Lower leg skin (tissue), 4 donors: ENCODE measurements around the gene STX16. TPM values are rescaled to one million over a fixed set of nuclear protein-coding genes. Genes with fewer than 3 reads are reported as not detected.

Source experiments
- DNase-seq, 2 donors: peaks; one replicate each; pipeline ENCODE4 v3.0.0-alpha.2; 2019; ENCODE audit warnings: low spot score in 2 of 2
- H3K4me3 ChIP-seq: fragments of 200-600 bp; sonication (generic); 2 replicates; pipeline ENCODE4 v1.5.1; 2017; ENCODE audit warnings: mild to moderate bottlenecking, low read depth; ENCODE audit not compliant: poor library complexity, severe bottlenecking
- CTCF ChIP-seq, 3 donors: fragments of 450-650 bp; IDR thresholded peaks; one replicate each; pipeline ENCODE4 v1.5.1; 2016; ENCODE audit warnings: antibody characterized with exemption in 3 of 3, mild to moderate bottlenecking in 3 of 3, moderate library complexity in 2 of 3
- POLR2A ChIP-seq, 2 donors: fragments of 450-650 bp; IDR thresholded peaks; one replicate each; pipeline ENCODE4 v1.6.1; 2016 to 2017; ENCODE audit warnings: antibody characterized with exemption in 2 of 2, mild to moderate bottlenecking in 1 of 2, moderate library complexity in 1 of 2
- WGBS, 2 donors: methylation state at CpG; one replicate each; pipeline ENCODE4 v1.1.5; 2018; 5-methylcytosine and 5-hydroxymethylcytosine counted together
- intact Hi-C: fragments of 100-400 bp; cut with DNase I; formaldehyde crosslinking; loops from one replicate; pipeline ENCODE4 v1.15.0; 2023; ENCODE audit warnings: low total_unique reads
- total RNA-seq, 4 donors: library from RNA; depleted of rRNA; stranded (reverse); fragments of >200 nt; gene quantifications; one replicate each; pipeline ENCODE4 v1.1.0, GENCODE V29; 2016

STX16 gene
- total RNA-seq, 4 donors from 2014 or later = 36.0 to 52.1 (median 44.2) TPM

GRCh38 chr20:58657262-58657661 is 6.2 kb downstream of the STX16 start:
- 67 to 70% methylated on average over 2 of the region's 2 CpGs for WGBS, 2 donors
- DNase-seq = no peak
- no peak overlapping the region for H3K4me3 ChIP-seq
- intact Hi-C loops = no loop called here
- no peak for TF ChIP-seq CTCF (IDR thresholded peaks at IDR 0.05)
- TF ChIP-seq POLR2A (IDR thresholded peaks at IDR 0.05) = no peak

- no peak for TF ChIP-seq POLR2A (IDR thresholded peaks at IDR 0.05)
- no peak for TF ChIP-seq CTCF (IDR thresholded peaks at IDR 0.05)
- no peak overlapping the region for H3K4me3 ChIP-seq
- 51% methylated on average over 4 of the region's 4 CpGs for WGBS, 2 donors
- no peak for DNase-seq
- intact Hi-C loops = loop anchor here (1.0 kb wide), 1 partner anchor 28 kb away; no protein-coding TSS in a partner anchor
Measured at GRCh38 chr20:58657986-58658385, 6.9 kb downstream of the STX16 start.

DNA sequence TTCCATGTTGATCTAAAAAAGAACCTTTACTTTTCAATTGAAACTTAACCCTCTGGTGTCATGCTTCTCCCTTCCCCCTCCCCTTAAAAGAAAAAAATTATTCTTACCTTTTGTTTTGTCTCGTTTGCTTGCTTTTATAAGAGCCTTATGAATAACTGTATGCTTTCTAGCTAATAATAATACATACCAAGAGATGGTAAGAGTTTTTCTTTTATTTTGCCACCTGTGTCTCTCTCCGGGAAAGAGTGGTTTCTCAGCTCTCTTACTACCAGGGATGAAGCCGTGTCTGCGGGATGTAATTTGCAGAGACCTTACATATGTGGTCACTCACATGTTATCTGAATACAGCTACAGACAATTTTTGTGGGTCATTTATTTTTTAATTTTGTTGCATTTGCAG is 7.7 kb downstream of the STX16 start:
- 76 to 78% methylated on average over 4 of the region's 4 CpGs for WGBS, 2 donors
- intact Hi-C loops = loop anchor here (1.0 kb wide), 1 partner anchor 28 kb away; no protein-coding TSS in a partner anchor
- DNase-seq = no peak
- TF ChIP-seq POLR2A (IDR thresholded peaks at IDR 0.05) = no peak
- no peak for TF ChIP-seq CTCF (IDR thresholded peaks at IDR 0.05)
- no peak overlapping the region for H3K4me3 ChIP-seq

- H3K4me3 ChIP-seq = no peak overlapping the region
- TF ChIP-seq CTCF (IDR thresholded peaks at IDR 0.05) (no peak), POLR2A (IDR thresholded peaks at IDR 0.05) (no peak)
- 53 to 55% methylated on average over 3 of the region's 3 CpGs for WGBS, 2 donors
- DNase-seq = no peak
- intact Hi-C loops = no loop called here
Measured at GRCh38 chr20:58659841-58660240, 8.8 kb downstream of the STX16 start.

DNA sequence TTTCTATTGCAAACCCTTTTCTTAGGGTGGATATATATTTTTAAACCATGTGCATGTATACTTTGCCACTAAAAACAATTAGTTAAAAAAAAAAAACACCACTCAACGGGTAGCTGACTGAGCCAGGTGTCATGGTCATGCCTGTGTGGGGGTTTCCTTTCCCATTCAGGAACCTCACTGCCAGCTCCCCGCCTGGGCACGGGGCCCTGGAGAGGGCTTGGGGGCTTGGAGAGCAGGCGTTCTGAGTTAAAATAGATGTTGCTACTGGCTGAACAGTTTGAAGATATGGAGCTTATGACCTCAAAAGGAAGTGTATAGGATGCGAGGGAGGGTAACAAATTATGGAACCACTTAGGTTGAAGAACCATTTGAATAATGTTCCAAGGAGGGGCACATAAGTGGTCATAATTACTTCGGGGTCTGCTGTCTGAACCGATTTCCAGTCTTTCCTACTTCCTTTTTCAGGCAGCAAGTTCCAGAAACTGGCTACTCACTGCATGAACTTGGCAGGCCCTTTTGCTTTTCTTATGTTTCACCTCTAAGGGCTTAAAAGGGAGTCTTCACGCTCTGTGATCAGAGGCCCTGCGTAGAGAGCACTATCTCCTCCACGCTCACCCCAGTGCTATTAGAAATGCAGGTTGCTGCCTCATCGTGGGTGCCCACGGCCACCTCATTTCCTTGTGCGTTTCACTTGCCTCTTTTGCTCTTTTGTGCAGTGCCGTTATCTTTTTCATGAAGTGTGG is 9.9 kb downstream of the STX16 start:
- intact Hi-C loops = no loop called here
- WGBS, 2 donors = 66 to 77% methylated on average over 14 of the region's 14 CpGs
- no peak for DNase-seq
- H3K4me3 ChIP-seq = no peak overlapping the region
- TF ChIP-seq POLR2A (IDR thresholded peaks at IDR 0.05) (no peak), CTCF (IDR thresholded peaks at IDR 0.05) (no peak)
